Thyroid gland (tissue), 4 donors: ENCODE results near the gene MAPK11.

ENCODE experiments used
- POLR2A ChIP-seq, 2 donors: fragments of 450-650 bp; IDR thresholded peaks; one replicate each; pipeline ENCODE4 v1.6.1; 2017; ENCODE audit warnings: antibody characterized with exemption in 2 of 2, mild to moderate bottlenecking in 2 of 2, moderate library complexity in 1 of 2
- TF ChIP-seq, protein P1 (sequence below), 6 experiments: fragments of 200-600 bp in 3 of 6; fragments of 450-650 bp in 3 of 6; sonication (generic) in 3 of 6; IDR thresholded peaks; one replicate each; pipeline ENCODE4 v1.5.1; 2016 to 2019; ENCODE audit warnings: antibody characterized with exemption in 6 of 6, mild to moderate bottlenecking in 2 of 6, inconsistent platforms in 1 of 6, moderate library complexity in 1 of 6

DNA sequence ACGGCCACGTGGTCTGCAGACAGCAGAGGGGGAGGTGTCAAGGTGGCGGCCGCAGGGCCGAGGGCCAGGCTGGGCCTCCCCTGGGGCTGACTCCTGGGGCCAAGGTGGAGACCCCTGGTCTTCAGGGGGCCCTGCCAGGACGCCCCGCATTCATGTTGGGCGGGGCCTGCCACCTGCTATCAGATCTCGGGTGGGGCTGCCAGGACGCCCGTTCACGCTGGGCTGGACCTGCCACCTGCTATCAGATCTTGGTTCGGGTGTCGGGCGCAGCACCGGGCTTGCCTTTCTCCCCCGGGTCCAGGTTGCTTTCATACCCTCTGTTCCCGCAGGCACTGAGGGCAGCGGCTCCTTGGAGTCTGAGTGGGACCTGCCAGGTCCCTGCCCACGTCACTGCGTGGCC lies 16.1 kb upstream of the MAPK11 start:
- TF ChIP-seq POLR2A (IDR thresholded peaks at IDR 0.05), result no peak
- TF ChIP-seq, protein P1, sequence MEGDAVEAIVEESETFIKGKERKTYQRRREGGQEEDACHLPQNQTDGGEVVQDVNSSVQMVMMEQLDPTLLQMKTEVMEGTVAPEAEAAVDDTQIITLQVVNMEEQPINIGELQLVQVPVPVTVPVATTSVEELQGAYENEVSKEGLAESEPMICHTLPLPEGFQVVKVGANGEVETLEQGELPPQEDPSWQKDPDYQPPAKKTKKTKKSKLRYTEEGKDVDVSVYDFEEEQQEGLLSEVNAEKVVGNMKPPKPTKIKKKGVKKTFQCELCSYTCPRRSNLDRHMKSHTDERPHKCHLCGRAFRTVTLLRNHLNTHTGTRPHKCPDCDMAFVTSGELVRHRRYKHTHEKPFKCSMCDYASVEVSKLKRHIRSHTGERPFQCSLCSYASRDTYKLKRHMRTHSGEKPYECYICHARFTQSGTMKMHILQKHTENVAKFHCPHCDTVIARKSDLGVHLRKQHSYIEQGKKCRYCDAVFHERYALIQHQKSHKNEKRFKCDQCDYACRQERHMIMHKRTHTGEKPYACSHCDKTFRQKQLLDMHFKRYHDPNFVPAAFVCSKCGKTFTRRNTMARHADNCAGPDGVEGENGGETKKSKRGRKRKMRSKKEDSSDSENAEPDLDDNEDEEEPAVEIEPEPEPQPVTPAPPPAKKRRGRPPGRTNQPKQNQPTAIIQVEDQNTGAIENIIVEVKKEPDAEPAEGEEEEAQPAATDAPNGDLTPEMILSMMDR (IDR thresholded peaks at IDR 0.05), result no peak
